Testis (tissue), 3 donors: ENCODE measurements around the gene NPM3. TPM values are rescaled to one million over a fixed set of nuclear protein-coding genes. Genes with fewer than 3 reads are reported as not detected.

Experiments
- DNase-seq: peaks from one replicate; pipeline ENCODE4 v3.0.0-alpha.2; 2019
- H3K27ac ChIP-seq, 2 donors: fragments of 200-600 bp; sonication (generic); one replicate each; pipeline ENCODE4 v1.5.1; 2019
- H3K27me3 ChIP-seq: fragments of 200-600 bp; sonication (generic); one replicate; pipeline ENCODE4 v1.5.1; 2019
- H3K36me3 ChIP-seq: fragments of 200-600 bp; sonication (generic); one replicate; pipeline ENCODE4 v1.5.1; 2017; ENCODE audit warnings: low read depth; ENCODE audit errors: missing control alignments
- H3K4me1 ChIP-seq: fragments of 200-600 bp; sonication (generic); one replicate; pipeline ENCODE4 v1.5.1; 2019
- H3K4me3 ChIP-seq, 2 donors: fragments of 200-600 bp; sonication (generic); one replicate each; pipeline ENCODE4 v1.5.1; 2017 to 2019
- H3K9me3 ChIP-seq: fragments of 200-600 bp; sonication (generic); one replicate; pipeline ENCODE4 v1.5.1; 2017
- POLR2A ChIP-seq: fragments of 450-650 bp; IDR thresholded peaks from one replicate; pipeline ENCODE4 v1.6.1; 2017; ENCODE audit warnings: antibody characterized with exemption, mild to moderate bottlenecking, moderate library complexity
- WGBS, 2 donors: methylation state at CpG; one replicate each; pipeline ENCODE4 v1.1.5; 2018; 5-methylcytosine and 5-hydroxymethylcytosine counted together
- intact Hi-C: fragments of 100-400 bp; cut with DNase I; formaldehyde crosslinking; loops from one replicate; pipeline ENCODE4 v1.15.1; 2023; ENCODE audit warnings: low total_unique reads
- polyA plus RNA-seq: library from polyadenylated mRNA; stranded (reverse); fragments of 350-450 nt; fragmentation: Illumina TruSeq; extraction: RNeasy Lipid Tissue Mini Kit (QIAGEN cat#74804); gene quantifications from one replicate; pipeline ENCODE4 v1.2.3, GENCODE V29; 2014; ENCODE audit warnings: low read depth, low replicate concordance; ENCODE audit not compliant: insufficient read depth
- total RNA-seq, 2 donors: library from RNA; depleted of rRNA; stranded (reverse); fragments of >200 nt; gene quantifications; one replicate each; pipeline ENCODE4 v1.2.3, GENCODE V29; 2016
- TF ChIP-seq, protein P1 (sequence below), 3 experiments: fragments of 450-650 bp in 2 of 3; fragments of 200-600 bp in 1 of 3; sonication (generic) in 1 of 3; IDR thresholded peaks; one replicate each; pipeline ENCODE4 v1.5.1; 2016 to 2019; ENCODE audit warnings: antibody characterized with exemption in 3 of 3, mild to moderate bottlenecking in 2 of 3, moderate library complexity in 1 of 3

NPM3 gene
- total and polyA plus RNA-seq, 3 donors from 2014 or later, result 38.9 to 64.5 (median 40.9) TPM

DNA sequence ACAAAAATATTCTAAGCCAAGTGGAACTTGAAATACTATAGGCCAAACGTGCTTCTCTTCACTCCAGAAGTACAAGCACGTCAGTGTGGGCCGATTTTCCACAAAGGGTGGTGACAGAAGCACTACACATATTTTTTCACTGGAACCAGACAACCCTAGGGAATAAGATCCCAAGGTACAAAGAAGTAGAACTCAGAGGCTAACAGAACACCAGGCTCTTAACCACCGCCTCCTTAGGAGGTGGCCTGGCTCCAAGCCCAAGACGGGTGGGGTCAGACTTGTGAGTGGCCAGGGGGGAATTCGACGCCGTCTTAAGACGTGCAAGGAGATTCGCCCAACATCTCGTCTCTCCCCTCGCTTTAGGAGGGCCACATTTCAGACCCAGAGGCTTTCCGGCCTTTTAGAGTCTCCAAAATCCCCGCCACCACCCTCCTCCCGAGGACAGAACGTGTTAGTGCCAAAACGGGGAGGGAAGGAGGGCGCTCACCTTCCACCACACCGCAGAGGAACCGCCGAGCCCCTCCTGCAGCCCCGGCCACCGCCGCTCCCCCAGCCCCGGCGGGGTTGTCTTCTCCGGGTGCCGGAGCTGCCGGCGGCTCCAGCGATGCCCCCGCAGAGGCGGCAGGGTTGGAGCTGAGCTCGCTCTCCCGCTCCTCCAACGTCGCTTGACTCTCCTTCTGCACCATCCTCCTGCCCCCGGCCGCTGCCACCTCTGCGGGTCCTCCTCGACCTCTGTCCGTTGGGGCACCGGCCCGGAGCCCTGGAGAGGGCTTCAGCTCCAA lies 34.3 kb upstream of the NPM3 start:
- Histone ChIP-seq H3K4me1 (peaks cover 21% of the 10 kb centered on the region), H3K27me3 (no peaks in the 10 kb centered on the region), H3K4me3 (peak overlapping the region; percentile 83 to 97), H3K27ac (peak overlapping the region; percentile 92 to 98), H3K9me3 (no peaks in the 10 kb centered on the region), H3K36me3 (no peaks in the 10 kb centered on the region)
- intact Hi-C loops, result no loop called here
- DNase-seq, result peak; percentile 96
- WGBS, 2 donors, result 1% methylated on average over 20 to 44 of the region's 44 CpGs
- no peak for TF ChIP-seq POLR2A
- TF ChIP-seq, protein P1, sequence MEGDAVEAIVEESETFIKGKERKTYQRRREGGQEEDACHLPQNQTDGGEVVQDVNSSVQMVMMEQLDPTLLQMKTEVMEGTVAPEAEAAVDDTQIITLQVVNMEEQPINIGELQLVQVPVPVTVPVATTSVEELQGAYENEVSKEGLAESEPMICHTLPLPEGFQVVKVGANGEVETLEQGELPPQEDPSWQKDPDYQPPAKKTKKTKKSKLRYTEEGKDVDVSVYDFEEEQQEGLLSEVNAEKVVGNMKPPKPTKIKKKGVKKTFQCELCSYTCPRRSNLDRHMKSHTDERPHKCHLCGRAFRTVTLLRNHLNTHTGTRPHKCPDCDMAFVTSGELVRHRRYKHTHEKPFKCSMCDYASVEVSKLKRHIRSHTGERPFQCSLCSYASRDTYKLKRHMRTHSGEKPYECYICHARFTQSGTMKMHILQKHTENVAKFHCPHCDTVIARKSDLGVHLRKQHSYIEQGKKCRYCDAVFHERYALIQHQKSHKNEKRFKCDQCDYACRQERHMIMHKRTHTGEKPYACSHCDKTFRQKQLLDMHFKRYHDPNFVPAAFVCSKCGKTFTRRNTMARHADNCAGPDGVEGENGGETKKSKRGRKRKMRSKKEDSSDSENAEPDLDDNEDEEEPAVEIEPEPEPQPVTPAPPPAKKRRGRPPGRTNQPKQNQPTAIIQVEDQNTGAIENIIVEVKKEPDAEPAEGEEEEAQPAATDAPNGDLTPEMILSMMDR (IDR thresholded peaks at IDR 0.05), result no peak

DNA sequence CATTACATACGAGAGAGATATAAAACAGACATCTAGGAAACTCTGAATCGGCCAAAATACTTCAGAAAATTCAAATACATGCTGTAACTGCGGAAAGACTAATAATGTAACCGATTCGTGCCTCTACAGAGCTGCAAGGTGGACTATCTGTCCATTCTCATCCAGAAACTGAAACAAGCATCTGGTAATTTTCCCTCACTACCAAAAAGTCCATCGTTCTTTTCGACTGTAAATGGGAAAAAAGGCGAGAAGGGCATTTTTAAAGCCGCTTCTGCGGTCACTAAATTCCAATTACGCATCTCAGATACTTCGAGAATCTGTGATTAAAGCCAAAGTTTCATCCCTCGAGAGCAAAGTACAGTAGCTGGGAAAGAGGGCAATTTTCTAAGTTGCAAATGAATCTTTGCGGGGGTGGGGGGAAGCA lies 33.7 kb upstream of the NPM3 start:
- H3K27ac ChIP-seq, result peak overlapping the region; percentile 92 to 98

DNA sequence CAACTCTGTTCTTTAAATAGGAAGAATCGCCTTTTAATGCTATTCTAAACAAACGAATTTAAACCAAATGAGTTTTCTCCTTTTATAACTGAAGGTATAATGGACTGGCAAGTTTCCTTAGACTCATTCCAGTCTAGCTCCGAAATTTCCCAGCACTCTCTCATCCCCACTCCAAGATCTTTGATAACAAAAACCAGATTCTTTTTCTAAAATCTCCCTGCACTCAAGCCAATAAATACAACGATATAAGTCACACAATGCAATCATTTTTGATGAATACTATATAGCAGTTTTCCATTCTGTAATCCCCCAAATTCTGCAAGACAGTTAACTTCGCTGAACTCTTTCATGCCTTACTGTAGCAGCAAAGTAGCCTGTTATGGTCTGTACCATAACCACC lies 33.1 kb upstream of the NPM3 start:
- Histone ChIP-seq H3K4me1 (peaks cover 21% of the 10 kb centered on the region), H3K27ac (peak overlapping the region in 1 of 2 donors; percentile 4), H3K27me3 (no peaks in the 10 kb centered on the region), H3K4me3 (peak overlapping the region; percentile 83 to 97), H3K9me3 (no peaks in the 10 kb centered on the region), H3K36me3 (no peaks in the 10 kb centered on the region)
- 3% methylated on average over 5 of the region's 5 CpGs for WGBS, 2 donors
- DNase-seq, result no peak
- TF ChIP-seq POLR2A, result no peak
- TF ChIP-seq, protein P1 (IDR thresholded peaks at IDR 0.05), result no peak
- intact Hi-C loops, result no loop called here

More for the DNA sequence above, 33.7 kb upstream of the NPM3 start:
- Histone ChIP-seq H3K36me3 (no peaks in the 10 kb centered on the region), H3K4me3 (peak overlapping the region; percentile 83 to 97), H3K27me3 (no peaks in the 10 kb centered on the region), H3K4me1 (peaks cover 21% of the 10 kb centered on the region), H3K9me3 (no peaks in the 10 kb centered on the region)
- no peak for DNase-seq
- TF ChIP-seq, protein P1 (IDR thresholded peaks at IDR 0.05), result no peak
- intact Hi-C loops, result no loop called here
- 0% methylated on average over 14 of the region's 14 CpGs for WGBS, 2 donors

DNA sequence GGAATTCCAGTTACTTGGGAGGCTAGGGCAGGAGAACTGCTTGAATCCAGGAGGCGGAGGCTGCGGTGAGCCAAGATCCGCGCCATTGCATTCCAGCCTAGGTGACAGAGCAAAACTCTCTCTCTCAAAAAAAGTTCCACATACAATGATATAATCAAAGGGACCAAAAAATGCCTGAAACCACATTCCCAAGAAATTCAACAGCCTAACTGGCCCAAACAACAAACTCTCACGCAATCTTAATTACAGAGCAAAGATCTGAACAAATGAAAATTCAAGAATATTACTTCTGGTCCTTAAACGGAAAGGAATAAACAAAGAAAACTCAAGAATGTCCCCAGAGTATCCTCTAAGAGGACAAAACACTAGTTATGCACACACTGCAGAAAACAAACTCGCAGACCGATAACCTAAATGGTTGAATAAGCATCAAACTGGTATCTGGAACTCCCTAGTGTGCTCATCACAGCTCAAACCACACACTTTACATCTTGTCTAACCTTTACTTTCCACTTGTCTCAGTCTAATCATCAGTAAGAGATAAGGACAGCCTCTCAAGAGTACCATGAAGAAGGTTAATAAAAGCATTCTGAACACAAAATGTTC lies 31.3 kb upstream of the NPM3 start:
- Histone ChIP-seq H3K9me3 (no peaks in the 10 kb centered on the region), H3K27me3 (no peaks in the 10 kb centered on the region), H3K27ac (peak overlapping the region in 1 of 2 donors; percentile 19), H3K4me1 (peaks cover 21% of the 10 kb centered on the region), H3K4me3 (peak overlapping the region; percentile 83 to 97), H3K36me3 (no peaks in the 10 kb centered on the region)
- intact Hi-C loops, result no loop called here
- DNase-seq, result no peak
- TF ChIP-seq, protein P1 (IDR thresholded peaks at IDR 0.05), result no peak
- no peak for TF ChIP-seq POLR2A
- 17 to 36% methylated on average over 8 of the region's 8 CpGs for WGBS, 2 donors
